Transverse colon (tissue), 3 donors: Measurements from ENCODE around the gene NCEH1.

Experiments used
- CTCF ChIP-seq, 5 experiments: fragments of 200-600 bp in 3 of 5; fragments of 450-650 bp in 2 of 5; sonication (generic) in 3 of 5; IDR thresholded peaks; 1 replicate in 2 of 5; 2 replicates in 3 of 5; pipeline ENCODE4 v1.5.1; 2016 to 2017; ENCODE audit warnings: antibody characterized with exemption in 5 of 5, inconsistent platforms in 3 of 5, mild to moderate bottlenecking in 2 of 5, moderate library complexity in 1 of 5
- EP300 ChIP-seq: sonication (generic); formaldehyde crosslinking; IDR thresholded peaks from one replicate; pipeline ENCODE4 v1.6.1; 2017; ENCODE audit warnings: antibody characterized with exemption, low read depth
- POLR2A ChIP-seq: fragments of 450-650 bp; IDR thresholded peaks from one replicate; pipeline ENCODE4 v1.6.1; 2016; ENCODE audit warnings: antibody characterized with exemption, mild to moderate bottlenecking, moderate library complexity

- no peak for TF ChIP-seq POLR2A
- TF ChIP-seq CTCF (IDR thresholded peaks at IDR 0.05), result no peak
- no peak for TF ChIP-seq EP300
These were observed 22.3 kb downstream of the NCEH1 start for GRCh38 chr3:172688588-172688987.
